H54 (cell line): ENCODE data around the gene NRF1.
"Not testable (repeated sequence)": the region's sequence is repeated elsewhere in the genome, so short reads cannot be mapped to it uniquely, and the experiment has no call there.

Experiments
- DNase-seq: peaks from one replicate; pipeline ENCODE4 v3.0.0; 2011; ENCODE audit warnings: low spot score, mixed read lengths; ENCODE audit not compliant: insufficient read length
- FAIRE-seq: peaks from 3 replicates; lab custom pipeline; 2011; peaks lifted over from hg19 to GRCh38; lab: Jason Lieb, UNC
- POLR2A ChIP-seq: IDR thresholded peaks from 2 replicates; pipeline ENCODE4 v1.6.1; 2011; ENCODE audit warnings: low read depth, mild to moderate bottlenecking, low read length

NRF1 gene

GRCh38 chr7:129670656-129671055 lies 59.1 kb downstream of the NRF1 start:
- no peak for TF ChIP-seq POLR2A
- DNase-seq, result no peak
- FAIRE-seq, result no peak

- DNase-seq (no peak), FAIRE-seq (no peak)
- TF ChIP-seq POLR2A, result no peak
These were observed 59.7 kb downstream of the NRF1 start for GRCh38 chr7:129671266-129671665.

- not testable (repeated sequence) for FAIRE-seq, DNase-seq
These were observed 63.0 kb downstream of the NRF1 start for GRCh38 chr7:129674475-129674874.

- no peak for DNase-seq
- FAIRE-seq, result no peak
- no peak for TF ChIP-seq POLR2A
These were observed 64.0 kb downstream of the NRF1 start for GRCh38 chr7:129675521-129675920.

- no peak for DNase-seq
- FAIRE-seq, result no peak
- no peak for TF ChIP-seq POLR2A
These were observed 64.7 kb downstream of the NRF1 start for GRCh38 chr7:129676017-129676897.

GRCh38 chr7:129677796-129678195 lies 66.3 kb downstream of the NRF1 start:
- TF ChIP-seq POLR2A, result no peak
- DNase-seq (no peak), FAIRE-seq (no peak)

- DNase-seq (no peak), FAIRE-seq (no peak)
- TF ChIP-seq POLR2A, result no peak
These were observed 67.1 kb downstream of the NRF1 start for GRCh38 chr7:129678606-129679005.

- TF ChIP-seq POLR2A, result no peak
- no peak for FAIRE-seq
- no peak for DNase-seq
These were observed 68.9 kb downstream of the NRF1 start for GRCh38 chr7:129680400-129680799.

- DNase-seq (no peak), FAIRE-seq (no peak)
- no peak for TF ChIP-seq POLR2A
These were observed 73.3 kb downstream of the NRF1 start for GRCh38 chr7:129684777-129685176.

- TF ChIP-seq POLR2A, result no peak
- DNase-seq (no peak), FAIRE-seq (no peak)
These were observed 74.5 kb downstream of the NRF1 start for GRCh38 chr7:129686063-129686462.

GRCh38 chr7:129688503-129689222 lies 77.1 kb downstream of the NRF1 start:
- no peak for TF ChIP-seq POLR2A
- FAIRE-seq (no peak), DNase-seq (no peak)

- DNase-seq (no peak), FAIRE-seq (no peak)
- TF ChIP-seq POLR2A, result no peak
These were observed 78.6 kb downstream of the NRF1 start for GRCh38 chr7:129689995-129690581.

GRCh38 chr7:129690701-129691100 lies 79.2 kb downstream of the NRF1 start:
- DNase-seq (no peak), FAIRE-seq (no peak)
- no peak for TF ChIP-seq POLR2A

GRCh38 chr7:129698516-129699418 lies 87.2 kb downstream of the NRF1 start:
- FAIRE-seq (no peak), DNase-seq (no peak)
- no peak for TF ChIP-seq POLR2A
